Adrenal gland (tissue), 12 donors: ENCODE data around the gene ZNF226. TPM values are rescaled to one million over a fixed set of nuclear protein-coding genes. Genes with fewer than 3 reads are reported as not detected.

Source experiments
- polyA plus RNA-seq, 3 donors: library from polyadenylated mRNA; stranded (reverse); fragments of 200-250 nt in 2 of 3; fragments of 350-450 nt in 1 of 3; fragmentation: Illumina TruSeq in 1 of 3; extraction: RNeasy Lipid Tissue Mini Kit (QIAGEN cat#74804) in 1 of 3; gene quantifications; one replicate each; pipeline ENCODE4 v1.2.3, GENCODE V29; 2013 to 2014
- total RNA-seq, 9 donors: library from RNA; depleted of rRNA in 4 of 9; stranded (reverse); fragments of >200 nt in 4 of 9; fragments of 120-200 nt in 1 of 9; fragmentation: NEBNext Ultra II Directional in 1 of 9; extraction: Animal tissue kit (Norgen Biotek cat#: 25700) in 1 of 9; gene quantifications; one replicate each; pipeline versions ENCODE4 v1.1.0 to v1.2.4, GENCODE V29; 2013 to 2023
- donor health status: healthy with polysubstance abuse.
- donor health status: Bipolar disorder and iron deficiency.
- donor health status: DM: yes; HTN: yes; CAD: no.
- donor health status: DM: no; HTN: no; CAD: no.
- donor health status: DM: no; HTN: no; CAD: no.
- donor health status: DM: yes; HTN: yes; CAD: no.

ZNF226 gene
- total and polyA plus RNA-seq, 12 donors, result 18.9 to 97.7 (median 46.8) TPM

Other genes starting within 250 kb of the ZNF226 start
- 10 to 100 TPM; 12.7 to 22.4 (median 17.0) TPM for gene ZNF45, start 229.8 kb upstream of the ZNF226 start, total RNA-seq
- 10 to 100 TPM in 1 of 3 donors, 1 to 10 TPM in 2; 5.8 to 16.0 (median 6.5) TPM for gene ZNF45, start 229.8 kb upstream of the ZNF226 start, polyA plus RNA-seq
- gene ZNF221, start 213.9 kb upstream of the ZNF226 start, total RNA-seq, result 10 to 100 TPM in 4 of 9 donors, 1 to 10 TPM in 5; 3.8 to 12.8 (median 9.2) TPM
- 1 to 10 TPM; 2.6 to 4.0 (median 3.1) TPM for gene ZNF221, start 213.9 kb upstream of the ZNF226 start, polyA plus RNA-seq
- 10 to 100 TPM in 4 of 9 donors, 1 to 10 TPM in 5; 2.6 to 18.8 (median 9.9) TPM for gene ZNF155, start 180.9 kb upstream of the ZNF226 start, total RNA-seq
- gene ZNF155, start 180.9 kb upstream of the ZNF226 start, polyA plus RNA-seq, result 10 to 100 TPM; 10.9 to 13.0 (median 12.0) TPM
- 1 to 10 TPM; 1.4 to 6.1 (median 4.5) TPM for gene ZNF230, start 162.1 kb upstream of the ZNF226 start, total RNA-seq
- gene ZNF230, start 162.1 kb upstream of the ZNF226 start, polyA plus RNA-seq, result 1 to 10 TPM; 3.0 to 3.5 (median 3.2) TPM
- 10 to 100 TPM in 1 of 9 donors, 1 to 10 TPM in 8; 2.3 to 10.9 (median 4.5) TPM for gene ZNF222, start 139.7 kb upstream of the ZNF226 start, total RNA-seq
- 1 to 10 TPM; 4.1 to 7.8 (median 4.5) TPM for gene ZNF222, start 139.7 kb upstream of the ZNF226 start, polyA plus RNA-seq
- 10 to 100 TPM in 1 of 9 donors, 1 to 10 TPM in 8; 1.6 to 12.5 (median 6.2) TPM for gene ZNF223, start 113.1 kb upstream of the ZNF226 start, total RNA-seq
- gene ZNF223, start 113.1 kb upstream of the ZNF226 start, polyA plus RNA-seq, result 1 to 10 TPM; 4.9 to 6.6 (median 4.9) TPM
- 1 to 10 TPM; 1.8 to 4.3 (median 2.9) TPM for gene ZNF284, start 92.9 kb upstream of the ZNF226 start, total RNA-seq
- 1 to 10 TPM; 1.1 to 2.7 (median 2.0) TPM for gene ZNF284, start 92.9 kb upstream of the ZNF226 start, polyA plus RNA-seq
- 10 to 100 TPM; 14.6 to 35.1 (median 29.8) TPM for gene ZNF224, start 70.7 kb upstream of the ZNF226 start, total RNA-seq
- gene ZNF224, start 70.7 kb upstream of the ZNF226 start, polyA plus RNA-seq, result 10 to 100 TPM; 14.5 to 44.6 (median 30.8) TPM
- 10 to 100 TPM in 1 of 9 donors, 1 to 10 TPM in 8; 3.3 to 10.3 (median 7.5) TPM for gene ZNF225, start 51.7 kb upstream of the ZNF226 start, total RNA-seq
- gene ZNF225, start 51.7 kb upstream of the ZNF226 start, polyA plus RNA-seq, result 1 to 10 TPM; 2.5 to 5.3 (median 3.0) TPM
- 10 to 100 TPM in 8 of 9 donors, 1 to 10 TPM in 1; 5.9 to 19.4 (median 13.6) TPM for gene ZNF234, start 23.5 kb upstream of the ZNF226 start, total RNA-seq
- gene ZNF234, start 23.5 kb upstream of the ZNF226 start, polyA plus RNA-seq, result 10 to 100 TPM in 1 of 3 donors, 1 to 10 TPM in 2; 2.4 to 11.0 (median 5.1) TPM
- gene ZNF227, start 47.4 kb downstream of the ZNF226 start, total RNA-seq, result 10 to 100 TPM in 7 of 9 donors, 1 to 10 TPM in 2; 4.7 to 33.2 (median 19.8) TPM
- gene ZNF227, start 47.4 kb downstream of the ZNF226 start, polyA plus RNA-seq, result 10 to 100 TPM in 1 of 3 donors, 1 to 10 TPM in 2; 4.7 to 15.5 (median 5.2) TPM
- 1 to 10 TPM in 6 of 9 donors, under 1 TPM in 3; 0.69 to 9.1 (median 1.8) TPM for gene ZNF233, start 94.8 kb downstream of the ZNF226 start, total RNA-seq
- 1 to 10 TPM in 2 of 3 donors, under 1 TPM in 1; 0.57 to 3.3 (median 2.1) TPM for gene ZNF233, start 94.8 kb downstream of the ZNF226 start, polyA plus RNA-seq
- 10 to 100 TPM in 1 of 9 donors, 1 to 10 TPM in 8; 1.0 to 17.0 (median 4.0) TPM for gene ZNF235, start 139.9 kb downstream of the ZNF226 start, total RNA-seq
- 1 to 10 TPM; 2.0 to 7.2 (median 2.2) TPM for gene ZNF235, start 139.9 kb downstream of the ZNF226 start, polyA plus RNA-seq
- 10 to 100 TPM in 2 of 9 donors, 1 to 10 TPM in 7; 3.9 to 12.8 (median 6.8) TPM for gene ZNF112, start 191.6 kb downstream of the ZNF226 start, total RNA-seq
- gene ZNF112, start 191.6 kb downstream of the ZNF226 start, polyA plus RNA-seq, result 1 to 10 TPM; 1.0 to 5.8 (median 1.5) TPM
- gene ZNF285, start 236.5 kb downstream of the ZNF226 start, total RNA-seq, result 1 to 10 TPM; 1.6 to 9.4 (median 4.4) TPM
- gene ZNF285, start 236.5 kb downstream of the ZNF226 start, polyA plus RNA-seq, result 1 to 10 TPM; 2.5 to 4.9 (median 3.0) TPM